GM23248 (cell line): ENCODE measurements around the gene ATP6V0C.
"Not testable (repeated sequence)": the region's sequence is repeated elsewhere in the genome, so short reads cannot be mapped to it uniquely, and the experiment has no call there.

ENCODE experiments used
- EZH2 ChIP-seq: fragments of 200-600 bp; sonication (generic); IDR thresholded peaks from 2 replicates; pipeline ENCODE4 v1.6.1; 2018; ENCODE audit warnings: antibody characterized with exemption, mild to moderate bottlenecking; ENCODE audit not compliant: insufficient read depth, poor library complexity, severe bottlenecking
- EZH2phosphoT487 ChIP-seq: fragments of 200-600 bp; sonication (generic); IDR thresholded peaks from 2 replicates; pipeline ENCODE4 v1.6.1; 2018; ENCODE audit warnings: antibody characterized with exemption, moderate library complexity, mild to moderate bottlenecking, low read depth; ENCODE audit not compliant: insufficient read depth

DNA sequence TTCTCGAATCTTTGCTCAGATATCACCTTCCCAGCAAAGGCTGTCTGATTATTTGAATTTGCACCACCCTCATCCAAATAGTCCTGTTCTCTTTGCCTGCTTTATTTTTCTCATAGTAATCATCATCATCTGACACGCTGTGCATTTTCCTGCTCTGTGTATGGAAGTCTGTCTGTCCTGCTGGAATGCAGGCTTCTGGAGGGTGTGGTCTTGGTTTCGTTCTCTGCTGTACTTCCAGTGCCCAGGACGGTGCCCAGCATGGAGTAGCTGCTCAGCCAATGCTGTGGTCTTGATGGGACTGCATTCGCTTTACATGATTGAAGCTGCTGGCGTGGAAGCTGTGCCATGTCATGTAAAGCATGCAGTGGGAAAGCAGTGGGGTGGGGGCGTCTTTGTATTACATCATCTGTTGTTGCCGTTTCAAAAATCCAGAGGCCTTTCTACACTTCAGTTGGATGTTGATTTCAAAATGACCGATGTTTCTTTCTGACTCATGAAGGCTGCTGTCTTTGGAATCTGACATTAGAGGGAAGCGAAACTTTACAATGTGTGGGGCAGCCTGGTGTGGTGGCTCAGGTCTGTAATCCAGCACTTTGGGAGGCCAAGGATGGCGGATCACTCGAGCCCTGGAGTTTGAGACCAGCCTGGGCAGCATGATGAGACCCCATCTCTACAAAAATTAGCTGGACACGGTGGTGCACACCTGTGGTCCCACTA, 41.1 kb downstream of the ATP6V0C start:
- not testable (repeated sequence) for TF ChIP-seq EZH2, EZH2phosphoT487
